Activated naive CD4-positive, alpha-beta T cell treated with anti-CD3 and anti-CD28 coated beads, Interleukin-2, amount 50 U/mL, for 24 hours (primary cell): ENCODE results near the gene CLEC16A.

Experiments used
- H3K27ac Mint-ChIP-seq: one replicate; pipeline ENCODE4 v1.8.0; 2021; ENCODE audit warnings: mild to moderate bottlenecking, mixed read lengths
- H3K27me3 Mint-ChIP-seq: one replicate; pipeline ENCODE4 v1.8.0; 2021; ENCODE audit warnings: mixed read lengths
- H3K36me3 Mint-ChIP-seq: one replicate; pipeline ENCODE4 v1.8.0; 2021; ENCODE audit warnings: mixed read lengths
- H3K4me1 Mint-ChIP-seq: one replicate; pipeline ENCODE4 v1.8.0; 2021; ENCODE audit warnings: mixed read lengths
- H3K4me3 Mint-ChIP-seq: one replicate; pipeline ENCODE4 v1.8.0; 2021; ENCODE audit warnings: mild to moderate bottlenecking, mixed read lengths
- H3K9me3 Mint-ChIP-seq: one replicate; pipeline ENCODE4 v1.8.0; 2021; ENCODE audit warnings: mixed read lengths

The CLEC16A gene, protein sequence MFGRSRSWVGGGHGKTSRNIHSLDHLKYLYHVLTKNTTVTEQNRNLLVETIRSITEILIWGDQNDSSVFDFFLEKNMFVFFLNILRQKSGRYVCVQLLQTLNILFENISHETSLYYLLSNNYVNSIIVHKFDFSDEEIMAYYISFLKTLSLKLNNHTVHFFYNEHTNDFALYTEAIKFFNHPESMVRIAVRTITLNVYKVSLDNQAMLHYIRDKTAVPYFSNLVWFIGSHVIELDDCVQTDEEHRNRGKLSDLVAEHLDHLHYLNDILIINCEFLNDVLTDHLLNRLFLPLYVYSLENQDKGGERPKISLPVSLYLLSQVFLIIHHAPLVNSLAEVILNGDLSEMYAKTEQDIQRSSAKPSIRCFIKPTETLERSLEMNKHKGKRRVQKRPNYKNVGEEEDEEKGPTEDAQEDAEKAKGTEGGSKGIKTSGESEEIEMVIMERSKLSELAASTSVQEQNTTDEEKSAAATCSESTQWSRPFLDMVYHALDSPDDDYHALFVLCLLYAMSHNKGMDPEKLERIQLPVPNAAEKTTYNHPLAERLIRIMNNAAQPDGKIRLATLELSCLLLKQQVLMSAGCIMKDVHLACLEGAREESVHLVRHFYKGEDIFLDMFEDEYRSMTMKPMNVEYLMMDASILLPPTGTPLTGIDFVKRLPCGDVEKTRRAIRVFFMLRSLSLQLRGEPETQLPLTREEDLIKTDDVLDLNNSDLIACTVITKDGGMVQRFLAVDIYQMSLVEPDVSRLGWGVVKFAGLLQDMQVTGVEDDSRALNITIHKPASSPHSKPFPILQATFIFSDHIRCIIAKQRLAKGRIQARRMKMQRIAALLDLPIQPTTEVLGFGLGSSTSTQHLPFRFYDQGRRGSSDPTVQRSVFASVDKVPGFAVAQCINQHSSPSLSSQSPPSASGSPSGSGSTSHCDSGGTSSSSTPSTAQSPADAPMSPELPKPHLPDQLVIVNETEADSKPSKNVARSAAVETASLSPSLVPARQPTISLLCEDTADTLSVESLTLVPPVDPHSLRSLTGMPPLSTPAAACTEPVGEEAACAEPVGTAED

DNA sequence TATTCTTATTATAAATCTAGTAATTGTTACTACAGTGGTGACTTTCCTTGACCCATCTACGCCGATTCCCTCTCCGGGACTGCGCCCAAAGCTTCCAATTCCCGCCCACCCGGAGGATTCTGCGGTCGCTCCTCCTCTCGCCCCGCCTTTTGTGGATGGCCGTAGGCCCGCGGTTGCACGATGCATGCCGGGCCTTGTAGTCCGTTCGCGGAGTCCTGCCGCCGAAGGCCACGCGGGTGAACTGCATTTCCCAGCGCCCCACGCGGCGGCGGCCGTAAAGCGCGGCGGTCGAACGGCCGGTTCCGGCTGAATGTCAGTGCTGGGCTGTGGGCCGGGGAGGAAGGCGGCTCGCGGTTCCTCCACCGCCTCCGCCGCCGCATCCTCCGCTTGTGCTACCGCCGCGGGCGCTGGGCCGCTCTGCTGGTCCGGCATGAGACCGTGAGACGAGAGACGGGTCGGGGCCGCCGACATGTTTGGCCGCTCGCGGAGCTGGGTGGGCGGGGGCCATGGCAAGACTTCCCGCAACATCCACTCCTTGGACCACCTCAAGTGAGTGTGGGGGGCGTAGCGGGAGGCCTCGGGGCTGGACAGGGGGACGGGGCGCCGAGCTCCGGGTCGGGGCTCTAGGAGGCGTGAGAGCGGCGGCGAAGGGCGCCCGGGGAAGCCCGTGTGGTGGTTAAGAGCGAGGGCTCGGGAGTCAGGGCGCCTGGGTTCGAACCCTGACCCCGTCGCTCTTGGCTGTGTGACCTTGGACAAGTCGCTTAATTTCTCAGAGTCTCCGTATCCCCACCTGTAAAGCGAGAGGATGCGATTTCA is at the start of gene CLEC16A:
Gene CLEC16A, plus strand, starts transcription at position 316 of the 816 bp plus-strand sequence. Its CDS starts 154 bp downstream, at position 470.
- H3K36me3 Mint-ChIP-seq, result peaks cover 3% of the 10 kb centered on the region
- H3K4me1 Mint-ChIP-seq, result peaks cover 69% of the 10 kb centered on the region
- no peaks in the 10 kb centered on the region for H3K9me3 Mint-ChIP-seq
- no peaks in the 10 kb centered on the region for H3K27me3 Mint-ChIP-seq
- H3K4me3 Mint-ChIP-seq, result peak within 1 kb of the TSS; percentile 93
- H3K27ac Mint-ChIP-seq, result peak within 1 kb of the TSS; percentile 64

GRCh38 chr16:10895053-10895946 is 49.1 kb upstream of the CLEC16A start:
- no peaks in the 10 kb centered on the region for H3K36me3 Mint-ChIP-seq
- H3K27ac Mint-ChIP-seq, result no peak overlapping the region
- H3K9me3 Mint-ChIP-seq, result no peaks in the 10 kb centered on the region
- peaks cover 15% of the 10 kb centered on the region for H3K27me3 Mint-ChIP-seq
- H3K4me3 Mint-ChIP-seq, result no peak overlapping the region
- H3K4me1 Mint-ChIP-seq, result no peaks in the 10 kb centered on the region

GRCh38 chr16:10896165-10896564 is 48.2 kb upstream of the CLEC16A start:
- H3K27ac Mint-ChIP-seq, result no peak overlapping the region

GRCh38 chr16:10896723-10897122 is 47.6 kb upstream of the CLEC16A start:
- Mint-ChIP-seq H3K9me3 (no peaks in the 10 kb centered on the region), H3K36me3 (no peaks in the 10 kb centered on the region), H3K27ac (no peak overlapping the region), H3K27me3 (peaks cover 13% of the 10 kb centered on the region), H3K4me1 (no peaks in the 10 kb centered on the region), H3K4me3 (no peak overlapping the region)

More at GRCh38 chr16:10896165-10896564, 48.2 kb upstream of the CLEC16A start:
- H3K36me3 Mint-ChIP-seq, result no peaks in the 10 kb centered on the region
- peaks cover 13% of the 10 kb centered on the region for H3K27me3 Mint-ChIP-seq
- H3K4me1 Mint-ChIP-seq, result no peaks in the 10 kb centered on the region
- no peaks in the 10 kb centered on the region for H3K9me3 Mint-ChIP-seq
- no peak overlapping the region for H3K4me3 Mint-ChIP-seq

DNA sequence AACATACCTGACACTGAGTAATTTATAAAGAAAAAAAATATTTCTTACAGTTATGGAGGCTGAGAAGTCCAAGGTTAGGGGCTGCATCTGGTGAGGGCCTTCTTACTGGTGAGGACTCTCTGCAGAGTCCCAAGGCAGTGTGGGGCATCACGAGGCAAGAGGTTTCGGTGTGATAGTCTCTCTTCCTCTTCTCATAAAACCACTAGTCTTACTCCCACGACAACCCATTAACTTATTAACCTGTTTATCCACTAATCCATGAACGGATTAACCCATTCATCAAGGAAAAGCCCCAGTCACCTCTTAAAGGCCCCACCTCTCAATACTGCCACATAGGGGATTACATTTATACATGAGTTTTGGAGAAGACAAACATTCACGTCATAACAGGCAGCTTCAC is 47.2 kb upstream of the CLEC16A start:
- Mint-ChIP-seq H3K27ac (no peak overlapping the region), H3K4me1 (no peaks in the 10 kb centered on the region), H3K27me3 (peaks cover 12% of the 10 kb centered on the region), H3K36me3 (no peaks in the 10 kb centered on the region), H3K4me3 (no peak overlapping the region), H3K9me3 (no peaks in the 10 kb centered on the region)

GRCh38 chr16:10902999-10903398 is 41.4 kb upstream of the CLEC16A start:
- no peak overlapping the region for H3K27ac Mint-ChIP-seq
- no peaks in the 10 kb centered on the region for H3K27me3 Mint-ChIP-seq
- no peaks in the 10 kb centered on the region for H3K4me1 Mint-ChIP-seq
- no peak overlapping the region for H3K4me3 Mint-ChIP-seq
- peaks cover 5% of the 10 kb centered on the region for H3K9me3 Mint-ChIP-seq
- no peaks in the 10 kb centered on the region for H3K36me3 Mint-ChIP-seq

DNA sequence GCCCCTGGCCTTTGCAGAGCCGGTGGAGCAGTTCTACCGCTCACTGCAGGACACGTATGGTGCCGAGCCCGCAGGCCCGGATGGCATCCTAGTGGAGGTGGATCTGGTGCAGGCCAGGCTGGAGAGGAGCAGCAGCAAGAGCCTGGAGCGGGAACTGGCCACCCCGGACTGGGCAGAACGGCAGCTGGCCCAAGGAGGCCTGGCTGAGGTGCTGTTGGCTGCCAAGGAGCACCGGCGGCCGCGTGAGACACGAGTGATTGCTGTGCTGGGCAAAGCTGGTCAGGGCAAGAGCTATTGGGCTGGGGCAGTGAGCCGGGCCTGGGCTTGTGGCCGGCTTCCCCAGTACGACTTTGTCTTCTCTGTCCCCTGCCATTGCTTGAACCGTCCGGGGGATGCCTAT is 37.9 kb upstream of the CLEC16A start:
- Mint-ChIP-seq H3K36me3 (no peaks in the 10 kb centered on the region), H3K4me3 (no peak overlapping the region), H3K27me3 (no peaks in the 10 kb centered on the region), H3K9me3 (peaks cover 5% of the 10 kb centered on the region), H3K4me1 (no peaks in the 10 kb centered on the region), H3K27ac (no peak overlapping the region)

DNA sequence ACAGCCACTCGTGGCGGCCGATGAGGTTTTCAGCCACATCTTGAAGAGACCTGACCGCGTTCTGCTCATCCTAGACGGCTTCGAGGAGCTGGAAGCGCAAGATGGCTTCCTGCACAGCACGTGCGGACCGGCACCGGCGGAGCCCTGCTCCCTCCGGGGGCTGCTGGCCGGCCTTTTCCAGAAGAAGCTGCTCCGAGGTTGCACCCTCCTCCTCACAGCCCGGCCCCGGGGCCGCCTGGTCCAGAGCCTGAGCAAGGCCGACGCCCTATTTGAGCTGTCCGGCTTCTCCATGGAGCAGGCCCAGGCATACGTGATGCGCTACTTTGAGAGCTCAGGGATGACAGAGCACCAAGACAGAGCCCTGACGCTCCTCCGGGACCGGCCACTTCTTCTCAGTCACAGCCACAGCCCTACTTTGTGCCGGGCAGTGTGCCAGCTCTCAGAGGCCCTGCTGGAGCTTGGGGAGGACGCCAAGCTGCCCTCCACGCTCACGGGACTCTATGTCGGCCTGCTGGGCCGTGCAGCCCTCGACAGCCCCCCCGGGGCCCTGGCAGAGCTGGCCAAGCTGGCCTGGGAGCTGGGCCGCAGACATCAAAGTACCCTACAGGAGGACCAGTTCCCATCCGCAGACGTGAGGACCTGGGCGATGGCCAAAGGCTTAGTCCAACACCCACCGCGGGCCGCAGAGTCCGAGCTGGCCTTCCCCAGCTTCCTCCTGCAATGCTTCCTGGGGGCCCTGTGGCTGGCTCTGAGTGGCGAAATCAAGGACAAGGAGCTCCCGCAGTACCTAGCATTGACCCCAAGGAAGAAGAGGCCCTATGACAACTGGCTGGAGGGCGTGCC is 37.2 kb upstream of the CLEC16A start:
- Mint-ChIP-seq H3K36me3 (no peaks in the 10 kb centered on the region), H3K4me1 (no peaks in the 10 kb centered on the region), H3K27ac (no peak overlapping the region), H3K9me3 (peaks cover 5% of the 10 kb centered on the region), H3K4me3 (no peak overlapping the region), H3K27me3 (no peaks in the 10 kb centered on the region)

DNA sequence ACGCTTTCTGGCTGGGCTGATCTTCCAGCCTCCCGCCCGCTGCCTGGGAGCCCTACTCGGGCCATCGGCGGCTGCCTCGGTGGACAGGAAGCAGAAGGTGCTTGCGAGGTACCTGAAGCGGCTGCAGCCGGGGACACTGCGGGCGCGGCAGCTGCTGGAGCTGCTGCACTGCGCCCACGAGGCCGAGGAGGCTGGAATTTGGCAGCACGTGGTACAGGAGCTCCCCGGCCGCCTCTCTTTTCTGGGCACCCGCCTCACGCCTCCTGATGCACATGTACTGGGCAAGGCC is 36.7 kb upstream of the CLEC16A start:
- no peak overlapping the region for H3K27ac Mint-ChIP-seq
- H3K36me3 Mint-ChIP-seq, result no peaks in the 10 kb centered on the region
- H3K4me1 Mint-ChIP-seq, result no peaks in the 10 kb centered on the region
- no peaks in the 10 kb centered on the region for H3K27me3 Mint-ChIP-seq
- H3K9me3 Mint-ChIP-seq, result peaks cover 5% of the 10 kb centered on the region
- H3K4me3 Mint-ChIP-seq, result no peak overlapping the region

DNA sequence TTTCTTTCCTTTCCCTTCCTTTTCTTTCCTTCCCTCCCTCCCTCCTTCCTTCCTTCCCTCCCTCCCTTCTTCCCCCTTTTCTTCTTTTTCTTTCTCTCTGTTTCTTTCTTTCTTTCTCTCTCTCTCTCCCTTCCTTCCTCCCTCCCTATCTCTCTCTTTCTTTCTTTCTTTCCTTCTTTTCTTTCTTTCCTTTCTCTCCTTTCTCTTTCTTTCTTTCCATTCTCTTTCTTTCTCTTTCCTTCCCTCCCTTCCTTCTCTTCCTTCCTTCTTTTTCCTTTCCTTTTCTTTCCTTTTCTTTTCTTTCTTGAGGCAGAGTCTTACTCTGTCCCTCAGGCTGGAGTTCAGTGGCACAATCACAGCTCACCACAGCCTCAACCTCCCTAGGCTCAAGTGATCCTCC is 33.1 kb upstream of the CLEC16A start:
- Mint-ChIP-seq H3K4me3 (no peak overlapping the region), H3K27me3 (no peaks in the 10 kb centered on the region), H3K4me1 (peaks cover 6% of the 10 kb centered on the region), H3K36me3 (no peaks in the 10 kb centered on the region), H3K27ac (no peak overlapping the region), H3K9me3 (no peaks in the 10 kb centered on the region)

GRCh38 chr16:10916534-10916933 is 27.8 kb upstream of the CLEC16A start:
- Mint-ChIP-seq H3K4me1 (peaks cover 15% of the 10 kb centered on the region), H3K36me3 (no peaks in the 10 kb centered on the region), H3K9me3 (no peaks in the 10 kb centered on the region), H3K4me3 (no peak overlapping the region), H3K27me3 (no peaks in the 10 kb centered on the region), H3K27ac (no peak overlapping the region)

- peaks cover 15% of the 10 kb centered on the region for H3K4me1 Mint-ChIP-seq
- no peaks in the 10 kb centered on the region for H3K36me3 Mint-ChIP-seq
- H3K27ac Mint-ChIP-seq, result no peak overlapping the region
- H3K27me3 Mint-ChIP-seq, result no peaks in the 10 kb centered on the region
- no peak overlapping the region for H3K4me3 Mint-ChIP-seq
- H3K9me3 Mint-ChIP-seq, result no peaks in the 10 kb centered on the region
These were observed 25.9 kb upstream of the CLEC16A start for GRCh38 chr16:10918294-10919002.

DNA sequence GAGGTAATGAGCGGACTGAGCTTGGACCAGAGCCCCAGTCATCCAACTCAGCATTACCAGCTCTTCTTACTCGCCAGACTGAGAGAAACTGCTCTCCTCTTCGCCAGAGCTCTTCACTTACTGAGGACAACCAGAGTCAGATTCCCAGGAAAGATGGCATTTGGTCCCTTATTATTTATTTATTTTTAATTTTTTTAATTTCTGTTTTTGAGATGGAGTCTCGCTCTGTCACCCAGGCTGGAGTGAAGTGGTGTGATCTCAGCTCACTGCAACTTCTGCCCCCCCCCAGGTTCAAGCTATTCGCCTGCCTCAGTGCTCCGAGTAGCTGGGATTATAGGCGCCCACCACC is 25.4 kb upstream of the CLEC16A start:
- no peaks in the 10 kb centered on the region for H3K9me3 Mint-ChIP-seq
- H3K27me3 Mint-ChIP-seq, result no peaks in the 10 kb centered on the region
- H3K27ac Mint-ChIP-seq, result no peak overlapping the region
- H3K36me3 Mint-ChIP-seq, result no peaks in the 10 kb centered on the region
- no peak overlapping the region for H3K4me3 Mint-ChIP-seq
- peaks cover 15% of the 10 kb centered on the region for H3K4me1 Mint-ChIP-seq
